ENCODE measurements around the gene OVOL3.

OVOL3 gene

DNA sequence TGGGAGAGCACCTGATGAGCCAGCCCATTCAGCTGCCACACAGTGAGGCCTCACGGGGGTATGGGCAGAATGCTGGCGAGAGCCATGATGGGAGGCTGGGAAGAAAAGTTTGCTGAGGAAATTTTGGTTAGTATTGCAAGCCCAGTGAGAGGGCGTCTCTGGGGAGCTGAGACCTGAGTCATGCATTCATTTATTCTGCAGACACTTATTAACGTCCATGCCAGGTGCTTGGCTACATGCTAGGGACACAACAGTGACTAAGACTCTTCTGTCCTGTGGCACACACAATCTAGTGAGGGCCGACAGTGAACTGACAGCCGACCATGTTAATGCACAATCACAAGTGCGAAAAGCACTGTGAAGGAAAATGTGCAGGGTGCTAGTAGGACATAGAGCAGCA lies 29.0 kb upstream of the OVOL3 start:
- Histone ChIP-seq H3K4me1 (ENCODE audit: control insufficient read depth, insufficient read depth, low read length) (no peaks in the 10 kb centered on the region), H3K9me3 (ENCODE audit: control insufficient read depth, low read length) (no peaks in the 10 kb centered on the region), H3K4me3 (ENCODE audit: insufficient read depth, low read depth, low read length) (no peak overlapping the region), H3K27me3 (ENCODE audit: control insufficient read depth, insufficient read depth, low read length, poor library complexity, severe bottlenecking) (no peaks in the 10 kb centered on the region), H3K27ac (ENCODE audit: insufficient read depth, low read depth, low read length, poor library complexity, severe bottlenecking) (no peak overlapping the region), H3K36me3 (ENCODE audit: control insufficient read depth, insufficient read depth, low read length) (peaks cover 55% of the 10 kb centered on the region)
- 95 to 97% methylated on average over 7 of the region's 7 CpGs for whole genome bisulfite sequencing, 2 experiments

DNA sequence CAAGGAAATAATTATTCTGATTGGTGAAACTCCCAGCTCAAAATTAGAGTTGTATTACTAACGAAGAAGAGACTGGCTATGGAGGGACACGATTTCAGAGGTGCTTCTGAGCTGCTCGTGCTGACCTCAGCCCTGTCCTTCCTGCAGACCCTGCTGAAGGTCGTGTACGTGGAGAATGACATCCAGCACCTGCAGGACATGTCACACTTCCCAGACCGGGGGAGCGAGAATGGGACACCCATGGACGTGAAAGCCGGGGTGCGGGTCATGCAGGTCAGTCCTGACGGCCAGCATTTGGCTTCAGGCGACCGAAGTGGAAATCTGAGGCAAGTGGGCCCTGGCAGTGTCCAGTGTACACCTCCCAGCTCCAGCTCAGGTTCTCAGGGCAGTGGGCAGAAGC lies 28.0 kb upstream of the OVOL3 start:
- 94 to 96% methylated on average over 13 of the region's 13 CpGs for WGBS, 2 experiments
- Histone ChIP-seq H3K27ac (ENCODE audit: insufficient read depth, low read depth, low read length, poor library complexity, severe bottlenecking) (no peak overlapping the region), H3K4me1 (ENCODE audit: control insufficient read depth, insufficient read depth, low read length) (no peaks in the 10 kb centered on the region), H3K4me3 (ENCODE audit: insufficient read depth, low read depth, low read length) (no peak overlapping the region), H3K9me3 (ENCODE audit: control insufficient read depth, low read length) (no peaks in the 10 kb centered on the region), H3K27me3 (ENCODE audit: control insufficient read depth, insufficient read depth, low read length, poor library complexity, severe bottlenecking) (no peaks in the 10 kb centered on the region), H3K36me3 (ENCODE audit: control insufficient read depth, insufficient read depth, low read length) (peaks cover 55% of the 10 kb centered on the region)

DNA sequence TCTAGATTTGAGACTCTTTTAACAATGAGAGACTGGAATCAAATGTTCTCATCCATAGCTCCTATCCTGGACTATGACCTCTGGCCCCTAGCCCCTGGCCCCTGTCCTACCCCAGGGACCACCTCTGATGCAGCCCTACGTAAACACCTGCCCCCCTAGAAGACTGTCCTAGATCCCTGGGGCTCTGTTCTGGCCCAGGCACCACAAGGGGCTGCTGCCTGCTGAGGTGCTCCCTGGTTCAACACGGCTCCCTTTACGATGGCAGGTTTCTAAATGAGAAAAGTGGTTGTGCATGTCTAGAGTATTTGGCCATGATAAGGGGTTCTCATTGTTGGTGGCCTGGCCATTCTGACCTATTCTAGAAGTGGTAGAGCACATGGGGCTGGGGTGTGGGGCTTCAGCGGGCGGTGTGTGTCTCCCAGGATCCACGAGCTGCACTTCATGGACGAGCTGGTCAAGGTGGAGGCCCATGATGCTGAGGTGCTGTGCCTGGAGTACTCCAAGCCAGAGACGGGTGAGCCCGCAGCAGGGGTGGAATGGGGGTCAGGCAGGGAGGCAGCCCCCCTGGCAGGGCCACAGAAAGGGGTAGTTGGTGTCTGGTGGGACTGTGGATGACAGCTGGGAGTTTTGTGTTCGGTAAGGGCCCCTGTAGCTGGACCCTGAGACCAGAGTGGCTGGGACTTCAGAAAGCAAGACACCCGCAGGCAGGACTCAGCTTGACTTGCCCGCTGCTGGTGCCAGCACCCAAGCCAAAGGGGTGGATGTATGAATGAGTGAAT lies 26.5 kb upstream of the OVOL3 start:
- WGBS, 2 experiments, result 95 to 96% methylated on average over 12 of the region's 12 CpGs

DNA sequence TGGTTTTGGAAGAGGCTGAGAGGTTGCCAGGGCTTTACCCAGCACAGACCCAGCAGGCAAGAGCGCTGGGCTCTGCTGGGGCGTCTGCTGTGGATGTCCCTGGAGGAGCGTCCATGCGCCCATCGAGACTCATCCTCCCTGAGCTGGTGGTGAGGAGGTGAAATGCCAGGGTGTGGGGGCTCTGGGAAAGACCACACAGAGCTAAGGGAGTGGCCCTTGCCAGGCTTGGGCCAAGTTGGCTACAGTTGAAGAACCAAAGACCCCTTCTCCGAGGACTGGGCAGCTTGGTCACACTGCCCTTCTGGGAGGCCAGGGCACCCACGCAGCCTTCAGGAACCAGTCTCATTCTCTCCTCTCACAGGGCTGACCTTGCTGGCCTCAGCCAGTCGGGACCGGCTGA lies 24.6 kb upstream of the OVOL3 start:
- H3K4me3 ChIP-seq (ENCODE audit: insufficient read depth, low read depth, low read length), result no peak overlapping the region
- no peak overlapping the region for H3K27ac ChIP-seq (ENCODE audit: insufficient read depth, low read depth, low read length, poor library complexity, severe bottlenecking)
- WGBS, 2 experiments, result 94 to 96% methylated on average over 9 of the region's 9 CpGs
- H3K27me3 ChIP-seq (ENCODE audit: control insufficient read depth, insufficient read depth, low read length, poor library complexity, severe bottlenecking), result no peaks in the 10 kb centered on the region
- peaks cover 65% of the 10 kb centered on the region for H3K36me3 ChIP-seq (ENCODE audit: control insufficient read depth, insufficient read depth, low read length)
- H3K4me1 ChIP-seq (ENCODE audit: control insufficient read depth, insufficient read depth, low read length), result no peaks in the 10 kb centered on the region
- no peaks in the 10 kb centered on the region for H3K9me3 ChIP-seq (ENCODE audit: control insufficient read depth, low read length)

More for the DNA sequence above, 26.5 kb upstream of the OVOL3 start:
- Histone ChIP-seq H3K27me3 (ENCODE audit: control insufficient read depth, insufficient read depth, low read length, poor library complexity, severe bottlenecking) (no peaks in the 10 kb centered on the region), H3K9me3 (ENCODE audit: control insufficient read depth, low read length) (no peaks in the 10 kb centered on the region), H3K27ac (ENCODE audit: insufficient read depth, low read depth, low read length, poor library complexity, severe bottlenecking) (no peak overlapping the region), H3K36me3 (ENCODE audit: control insufficient read depth, insufficient read depth, low read length) (peaks cover 63% of the 10 kb centered on the region), H3K4me1 (ENCODE audit: control insufficient read depth, insufficient read depth, low read length) (no peaks in the 10 kb centered on the region), H3K4me3 (ENCODE audit: insufficient read depth, low read depth, low read length) (no peak overlapping the region)

DNA sequence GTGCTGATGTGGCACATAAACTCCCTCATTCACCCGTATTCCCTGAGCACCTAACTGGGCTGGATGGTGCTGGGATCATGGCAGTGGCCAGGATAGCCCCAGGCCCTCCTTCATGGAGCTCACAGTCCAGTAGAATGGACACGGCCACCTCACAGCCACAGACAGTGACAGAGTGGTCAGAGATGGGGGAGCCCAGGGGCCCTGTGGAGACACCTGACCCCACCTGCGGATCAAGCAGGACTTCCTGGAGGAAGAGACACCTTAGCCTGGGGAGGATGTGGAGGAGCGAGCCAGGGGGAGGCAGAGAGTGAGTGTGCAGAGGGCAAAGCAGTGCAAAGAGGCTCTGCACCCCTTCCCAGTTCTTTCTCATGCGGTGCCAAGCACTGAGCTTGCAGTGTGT lies 21.1 kb upstream of the OVOL3 start:
- no peaks in the 10 kb centered on the region for H3K9me3 ChIP-seq (ENCODE audit: control insufficient read depth, low read length)
- H3K27ac ChIP-seq (ENCODE audit: insufficient read depth, low read depth, low read length, poor library complexity, severe bottlenecking), result no peak overlapping the region
- H3K4me3 ChIP-seq (ENCODE audit: insufficient read depth, low read depth, low read length), result no peak overlapping the region
- peaks cover 52% of the 10 kb centered on the region for H3K36me3 ChIP-seq (ENCODE audit: control insufficient read depth, insufficient read depth, low read length)
- no peaks in the 10 kb centered on the region for H3K4me1 ChIP-seq (ENCODE audit: control insufficient read depth, insufficient read depth, low read length)
- WGBS, 2 experiments, result 94 to 95% methylated on average over 5 of the region's 5 CpGs
- no peaks in the 10 kb centered on the region for H3K27me3 ChIP-seq (ENCODE audit: control insufficient read depth, insufficient read depth, low read length, poor library complexity, severe bottlenecking)

DNA sequence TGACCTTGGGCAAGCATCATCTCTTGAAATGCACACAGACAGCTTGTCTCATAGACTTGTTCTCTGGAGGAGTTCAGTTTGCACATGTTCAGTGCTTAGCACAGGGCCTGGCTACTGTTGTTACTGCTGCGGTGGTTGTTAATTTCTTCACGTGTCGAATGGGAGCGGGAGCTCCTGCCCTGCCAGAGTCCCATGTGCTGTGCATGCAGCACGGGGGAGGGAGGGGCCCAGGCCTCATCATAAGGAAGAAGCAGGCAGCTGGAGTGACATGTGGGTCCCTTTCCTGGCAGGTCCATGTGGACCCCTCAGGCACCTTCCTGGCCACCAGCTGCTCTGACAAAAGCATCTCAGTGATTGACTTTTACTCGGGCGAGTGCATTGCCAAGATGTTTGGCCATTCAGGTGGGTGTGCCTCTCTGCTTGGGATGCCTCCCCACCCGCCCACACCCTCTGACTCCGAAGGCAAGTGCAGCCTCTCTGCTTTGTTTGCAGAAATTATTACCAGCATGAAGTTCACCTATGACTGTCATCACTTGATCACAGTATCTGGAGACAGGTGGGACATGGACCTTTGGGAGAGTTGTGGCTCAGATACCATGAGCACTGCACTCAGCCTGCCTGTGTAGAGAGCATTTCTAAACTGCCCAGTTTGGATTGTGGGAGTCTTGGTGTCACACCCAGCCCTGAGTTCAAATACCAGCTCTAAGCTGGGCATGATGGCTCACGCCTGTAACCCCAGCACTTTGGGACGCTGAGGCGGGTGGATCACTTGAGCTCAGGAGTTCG lies 19.8 kb upstream of the OVOL3 start:
- WGBS, 2 experiments, result 85 to 90% methylated on average over 13 of the region's 13 CpGs
- Histone ChIP-seq H3K4me3 (ENCODE audit: insufficient read depth, low read depth, low read length) (no peak overlapping the region), H3K9me3 (ENCODE audit: control insufficient read depth, low read length) (no peaks in the 10 kb centered on the region), H3K27ac (ENCODE audit: insufficient read depth, low read depth, low read length, poor library complexity, severe bottlenecking) (no peak overlapping the region), H3K4me1 (ENCODE audit: control insufficient read depth, insufficient read depth, low read length) (no peaks in the 10 kb centered on the region), H3K27me3 (ENCODE audit: control insufficient read depth, insufficient read depth, low read length, poor library complexity, severe bottlenecking) (no peaks in the 10 kb centered on the region), H3K36me3 (ENCODE audit: control insufficient read depth, insufficient read depth, low read length) (peaks cover 48% of the 10 kb centered on the region)

DNA sequence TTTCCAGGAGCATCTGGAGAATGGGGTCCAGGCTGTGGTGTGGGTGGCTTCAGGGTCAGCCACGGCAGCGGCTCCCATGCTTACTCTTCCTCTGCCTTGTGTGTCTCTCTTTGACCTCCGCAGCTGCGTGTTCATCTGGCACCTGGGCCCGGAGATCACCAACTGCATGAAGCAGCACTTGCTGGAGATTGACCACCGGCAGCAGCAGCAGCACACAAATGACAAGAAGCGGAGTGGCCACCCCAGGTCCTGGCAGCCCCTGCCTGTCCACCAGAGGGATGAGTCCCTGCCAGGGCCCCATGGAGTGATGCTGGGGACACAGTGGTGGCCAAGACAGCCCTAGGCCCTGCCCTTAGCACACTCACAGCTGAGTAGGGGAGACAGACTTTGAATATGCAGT lies 18.4 kb upstream of the OVOL3 start:
- H3K27me3 ChIP-seq (ENCODE audit: control insufficient read depth, insufficient read depth, low read length, poor library complexity, severe bottlenecking), result no peaks in the 10 kb centered on the region
- no peaks in the 10 kb centered on the region for H3K4me1 ChIP-seq (ENCODE audit: control insufficient read depth, insufficient read depth, low read length)
- no peak overlapping the region for H3K27ac ChIP-seq (ENCODE audit: insufficient read depth, low read depth, low read length, poor library complexity, severe bottlenecking)
- whole genome bisulfite sequencing, 2 experiments, result 93 to 96% methylated on average over 7 of the region's 7 CpGs
- peaks cover 45% of the 10 kb centered on the region for H3K36me3 ChIP-seq (ENCODE audit: control insufficient read depth, insufficient read depth, low read length)
- no peaks in the 10 kb centered on the region for H3K9me3 ChIP-seq (ENCODE audit: control insufficient read depth, low read length)
- no peak overlapping the region for H3K4me3 ChIP-seq (ENCODE audit: insufficient read depth, low read depth, low read length)

DNA sequence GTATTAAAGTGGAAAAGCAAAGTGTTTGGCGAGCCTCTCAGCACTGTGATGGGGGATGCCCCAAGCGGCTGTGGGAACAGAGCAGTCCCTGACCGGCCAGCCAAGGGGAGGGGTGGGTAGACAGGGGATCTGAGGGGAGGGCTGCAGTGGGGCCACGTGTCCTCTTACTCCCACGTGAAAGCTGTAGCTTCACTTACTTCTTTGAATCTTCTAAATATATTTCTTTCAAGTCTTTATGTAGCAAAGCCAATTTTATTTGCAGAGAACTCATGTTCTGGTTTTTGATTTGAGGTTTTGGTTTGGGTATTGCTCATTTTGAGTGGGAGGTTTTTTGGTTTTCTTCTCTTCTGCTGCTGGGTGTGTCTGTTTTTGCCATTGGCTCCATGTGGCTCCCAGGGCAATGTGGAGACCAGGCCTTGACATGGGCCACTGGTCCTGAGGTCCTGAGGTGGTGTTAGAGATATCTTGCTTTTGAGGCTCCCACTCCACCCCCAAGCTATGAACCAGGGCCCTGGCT lies 17.7 kb upstream of the OVOL3 start:
- no peak overlapping the region for H3K27ac ChIP-seq (ENCODE audit: insufficient read depth, low read depth, low read length, poor library complexity, severe bottlenecking)
- H3K4me1 ChIP-seq (ENCODE audit: control insufficient read depth, insufficient read depth, low read length), result no peaks in the 10 kb centered on the region
- no peak overlapping the region for H3K4me3 ChIP-seq (ENCODE audit: insufficient read depth, low read depth, low read length)
- H3K9me3 ChIP-seq (ENCODE audit: control insufficient read depth, low read length), result no peaks in the 10 kb centered on the region
- peaks cover 45% of the 10 kb centered on the region for H3K36me3 ChIP-seq (ENCODE audit: control insufficient read depth, insufficient read depth, low read length)
- 95 to 98% methylated on average over 3 to 4 of the region's 5 CpGs for WGBS, 2 experiments
- H3K27me3 ChIP-seq (ENCODE audit: control insufficient read depth, insufficient read depth, low read length, poor library complexity, severe bottlenecking), result no peaks in the 10 kb centered on the region

DNA sequence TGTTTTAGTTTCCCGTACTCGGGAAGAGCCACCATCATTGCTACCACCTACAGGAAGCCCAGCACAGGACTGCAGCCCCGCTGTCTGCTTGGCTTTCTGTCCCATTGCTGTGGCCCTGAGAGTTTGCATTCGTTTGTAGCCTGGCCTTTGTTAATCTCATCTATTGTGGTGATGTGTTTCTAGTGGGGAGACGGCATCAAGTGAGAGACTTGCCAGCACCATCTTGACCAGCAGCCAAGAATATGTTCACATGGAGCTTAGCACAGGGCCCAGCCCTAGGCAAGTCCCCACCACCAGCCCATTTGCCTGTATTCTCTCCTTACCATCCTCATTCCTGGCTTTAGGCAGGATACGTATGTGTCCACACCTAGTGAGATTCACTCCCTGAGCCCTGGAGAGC lies 17.3 kb upstream of the OVOL3 start:
- Histone ChIP-seq H3K36me3 (ENCODE audit: control insufficient read depth, insufficient read depth, low read length) (peaks cover 41% of the 10 kb centered on the region), H3K9me3 (ENCODE audit: control insufficient read depth, low read length) (no peaks in the 10 kb centered on the region), H3K4me1 (ENCODE audit: control insufficient read depth, insufficient read depth, low read length) (no peaks in the 10 kb centered on the region), H3K27ac (ENCODE audit: insufficient read depth, low read depth, low read length, poor library complexity, severe bottlenecking) (no peak overlapping the region), H3K4me3 (ENCODE audit: insufficient read depth, low read depth, low read length) (no peak overlapping the region), H3K27me3 (ENCODE audit: control insufficient read depth, insufficient read depth, low read length, poor library complexity, severe bottlenecking) (no peaks in the 10 kb centered on the region)
- WGBS, 2 experiments, result 82 to 89% methylated on average over 6 of the region's 6 CpGs

DNA sequence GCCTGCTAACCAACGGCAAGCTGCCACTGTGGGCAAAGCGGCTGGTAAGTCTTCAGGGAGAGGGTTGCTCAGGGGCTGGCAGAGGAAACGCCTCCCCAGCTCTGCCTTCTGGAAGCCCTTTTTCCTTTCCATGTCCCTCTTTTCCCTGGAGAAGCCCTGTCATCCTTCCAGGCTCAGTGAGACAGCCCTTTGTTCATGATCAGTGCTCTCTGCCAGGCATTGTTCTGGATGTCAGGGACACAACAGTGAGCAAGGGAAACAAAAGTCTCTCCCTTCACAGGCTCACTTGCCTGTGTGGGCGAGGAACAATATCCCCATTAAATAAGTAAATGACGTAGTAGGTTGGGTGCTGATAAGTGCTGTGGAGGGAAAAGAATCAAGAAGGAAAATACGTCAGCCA lies 13.9 kb upstream of the OVOL3 start:
- 65 to 74% methylated on average over 6 of the region's 6 CpGs for WGBS, 2 experiments
- Histone ChIP-seq H3K4me1 (ENCODE audit: control insufficient read depth, insufficient read depth, low read length) (no peaks in the 10 kb centered on the region), H3K4me3 (ENCODE audit: insufficient read depth, low read depth, low read length) (no peak overlapping the region), H3K36me3 (ENCODE audit: control insufficient read depth, insufficient read depth, low read length) (peaks cover 34% of the 10 kb centered on the region), H3K27ac (ENCODE audit: insufficient read depth, low read depth, low read length, poor library complexity, severe bottlenecking) (peak overlapping the region; percentile 84), H3K9me3 (ENCODE audit: control insufficient read depth, low read length) (no peaks in the 10 kb centered on the region), H3K27me3 (ENCODE audit: control insufficient read depth, insufficient read depth, low read length, poor library complexity, severe bottlenecking) (no peaks in the 10 kb centered on the region)

All from ectodermal cell (in vitro differentiated cells).